Medulla oblongata (tissue), 1 donor: ENCODE measurements around the gene DNAI1.
"Not testable (repeated sequence)": the region's sequence is repeated elsewhere in the genome, so short reads cannot be mapped to it uniquely, and the experiment has no call there.

Experiments used
- DNase-seq: peaks from one replicate; pipeline ENCODE4 v3.0.0-alpha.2; 2015; ENCODE audit errors: extremely low spot score

Gene DNAI1

DNA sequence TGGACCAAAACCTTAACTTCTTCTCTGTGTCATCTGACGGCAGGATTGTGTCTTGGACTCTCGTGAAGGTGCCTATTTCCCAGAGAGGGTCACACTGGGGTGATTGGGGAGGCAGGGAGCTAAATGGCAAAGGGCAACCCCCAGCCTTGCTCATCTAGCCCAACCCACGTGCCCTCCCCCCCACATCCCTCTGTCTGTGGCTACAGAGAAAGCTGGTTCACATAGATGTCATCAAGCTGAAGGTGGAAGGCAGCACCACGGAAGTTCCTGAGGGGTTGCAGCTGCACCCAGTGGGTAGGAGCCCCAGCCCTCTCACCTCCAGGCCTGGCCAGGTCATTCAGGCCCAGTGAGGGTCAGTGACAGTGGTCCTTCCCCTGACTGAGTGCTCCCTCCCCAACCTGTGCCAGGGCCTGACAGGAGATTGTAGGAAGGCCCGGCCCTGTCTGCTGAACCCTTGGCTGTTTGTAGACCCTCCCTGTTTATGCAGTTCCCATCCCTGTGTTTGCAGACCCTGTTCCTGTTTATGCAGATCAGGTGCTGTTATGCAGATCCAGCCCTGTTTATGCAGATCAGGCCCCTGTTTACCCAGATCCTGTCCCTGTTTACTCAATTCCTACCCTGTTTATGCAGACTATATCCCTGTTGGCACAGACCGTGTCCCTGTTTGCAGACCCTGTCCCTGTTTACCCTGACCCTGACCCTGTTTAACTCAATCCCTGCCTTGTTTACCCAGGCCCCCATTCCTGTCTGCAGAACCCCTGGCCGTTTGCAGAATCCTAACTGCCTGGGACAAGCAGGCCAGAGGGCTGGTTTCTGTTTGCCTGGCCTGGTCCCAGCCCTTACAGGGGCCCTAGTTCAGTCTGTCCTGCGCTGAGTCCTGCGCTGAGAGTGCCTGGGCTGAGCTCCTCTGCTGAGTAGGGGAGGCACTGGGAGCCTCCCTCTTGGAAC, 53.8 kb downstream of the DNAI1 start:
- no peak for DNase-seq

GRCh38 chr9:34513567-34514214, 55.1 kb downstream of the DNAI1 start:
- DNase-seq, result peak; percentile 73

DNA sequence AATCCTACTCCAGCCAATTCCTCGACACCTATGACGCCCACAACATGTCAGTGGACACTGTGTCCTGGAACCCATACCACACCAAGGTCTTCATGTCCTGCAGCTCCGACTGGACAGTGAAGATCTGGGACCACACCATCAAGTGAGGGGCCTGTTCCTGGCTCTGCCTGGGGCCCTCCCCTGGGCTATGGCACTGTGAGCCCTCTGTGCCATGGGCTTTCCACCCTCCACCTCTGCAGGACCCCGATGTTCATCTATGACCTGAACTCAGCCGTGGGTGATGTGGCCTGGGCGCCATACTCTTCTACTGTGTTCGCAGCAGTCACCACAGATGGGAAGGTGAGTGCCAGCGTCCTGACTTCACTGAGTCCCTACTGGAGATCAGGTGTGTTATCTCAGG, 55.8 kb downstream of the DNAI1 start:
- DNase-seq, result no peak

DNA sequence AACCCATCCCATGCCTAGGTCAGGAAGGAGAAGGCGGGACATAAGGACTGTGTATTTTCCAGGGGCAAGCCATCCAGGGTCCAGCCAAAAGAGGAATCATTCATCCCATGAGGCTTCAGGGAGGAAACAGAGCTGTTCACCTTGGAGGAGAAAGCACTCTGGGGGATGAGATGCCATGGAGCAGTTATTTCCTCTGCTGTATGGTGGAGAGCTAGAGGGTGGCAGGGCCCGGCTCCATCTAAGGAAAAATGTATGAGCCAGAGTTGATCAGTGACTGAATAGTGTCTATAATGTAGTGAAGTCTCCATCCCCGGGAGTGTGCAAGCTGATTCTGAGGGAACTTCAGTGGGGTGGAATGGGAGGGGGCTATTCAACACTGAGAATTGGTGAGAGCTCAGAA, 56.2 kb downstream of the DNAI1 start:
- no peak for DNase-seq

DNA sequence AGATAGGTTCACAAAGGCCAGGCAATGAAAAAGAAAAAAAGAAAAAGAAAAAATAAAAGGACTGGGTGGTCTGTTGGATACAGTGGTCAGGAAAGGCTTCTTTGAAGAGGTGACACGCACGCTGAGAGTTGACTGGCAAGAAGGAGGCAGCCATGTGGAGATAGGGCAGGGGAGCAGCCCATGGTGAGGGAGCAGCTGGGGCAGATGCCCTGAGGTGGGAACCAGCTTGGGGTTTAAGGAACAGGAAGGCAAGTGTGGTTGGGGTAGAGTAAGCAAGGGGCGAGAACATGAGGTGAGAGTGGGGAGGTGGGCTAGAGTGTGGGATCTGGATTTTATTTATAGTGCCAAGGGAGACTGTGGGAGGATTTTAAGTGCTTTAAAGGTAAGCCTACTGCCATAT, 57.4 kb downstream of the DNAI1 start:
- no peak for DNase-seq

DNA sequence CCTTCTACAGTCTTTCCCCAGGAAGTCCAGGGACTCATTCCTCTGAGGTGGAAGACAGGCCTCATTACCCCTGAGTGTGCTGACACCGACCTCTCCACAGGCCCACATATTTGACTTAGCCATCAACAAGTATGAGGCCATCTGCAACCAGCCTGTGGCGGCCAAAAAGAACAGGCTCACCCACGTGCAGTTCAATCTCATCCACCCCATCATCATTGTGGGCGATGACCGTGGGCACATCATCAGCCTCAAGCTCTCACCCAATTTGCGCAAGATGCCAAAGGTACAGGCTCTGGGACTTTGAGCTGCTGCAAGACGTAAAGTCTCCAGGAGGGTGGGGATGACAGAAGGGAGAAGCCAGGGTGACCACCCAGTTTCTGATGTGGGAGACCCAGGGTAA, 58.6 kb downstream of the DNAI1 start:
- DNase-seq, result no peak

- DNase-seq, result no peak
Measured at GRCh38 chr9:34518110-34518616, 59.6 kb downstream of the DNAI1 start.

- DNase-seq, result no peak
Measured at GRCh38 chr9:34518896-34519295, 60.3 kb downstream of the DNAI1 start.

- DNase-seq, result no peak
Measured at GRCh38 chr9:34519321-34520020, 60.9 kb downstream of the DNAI1 start.

- DNase-seq, result no peak
Measured at GRCh38 chr9:34520096-34520495, 61.5 kb downstream of the DNAI1 start.

DNA sequence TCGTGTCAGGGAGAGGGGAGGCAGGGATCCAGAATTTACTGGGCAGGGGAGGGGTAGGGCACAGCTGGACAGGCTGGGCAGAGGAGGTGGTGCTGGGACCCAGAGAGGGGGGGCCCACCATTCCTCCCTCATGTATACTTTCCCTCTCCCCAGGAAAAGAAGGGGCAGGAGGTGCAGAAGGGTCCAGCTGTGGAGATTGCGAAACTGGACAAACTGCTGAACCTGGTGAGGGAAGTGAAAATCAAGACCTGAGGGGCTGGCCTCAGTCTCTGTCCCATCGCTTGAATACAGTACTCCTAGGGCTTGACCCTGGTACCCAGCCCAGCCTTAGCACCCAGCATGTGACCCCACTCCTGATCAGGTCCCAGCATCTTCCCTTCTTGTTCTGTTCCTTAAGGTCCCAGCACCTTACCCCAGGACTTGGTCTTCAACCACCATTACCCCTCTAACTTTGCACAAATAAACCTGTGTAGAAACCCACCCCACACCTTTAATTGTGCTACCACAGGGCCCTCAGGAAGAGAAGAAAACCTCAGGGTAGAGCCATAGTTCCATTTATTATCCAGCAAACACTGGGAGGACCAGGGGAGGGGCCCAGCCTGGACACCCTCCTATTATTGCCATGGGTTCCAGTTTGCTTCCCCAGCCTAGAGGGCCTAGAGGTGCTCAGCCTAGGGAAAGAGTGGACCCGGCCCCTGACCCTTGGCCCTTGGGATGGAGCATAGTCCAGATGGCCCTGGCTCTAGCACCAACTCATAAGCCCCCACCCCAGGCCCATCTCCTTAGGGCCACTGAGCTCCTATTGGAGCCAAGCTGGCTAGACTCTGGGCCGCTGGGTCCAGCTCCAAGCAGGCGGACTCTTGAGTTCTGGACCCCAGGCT, 62.1 kb downstream of the DNAI1 start:
- no peak for DNase-seq

DNA sequence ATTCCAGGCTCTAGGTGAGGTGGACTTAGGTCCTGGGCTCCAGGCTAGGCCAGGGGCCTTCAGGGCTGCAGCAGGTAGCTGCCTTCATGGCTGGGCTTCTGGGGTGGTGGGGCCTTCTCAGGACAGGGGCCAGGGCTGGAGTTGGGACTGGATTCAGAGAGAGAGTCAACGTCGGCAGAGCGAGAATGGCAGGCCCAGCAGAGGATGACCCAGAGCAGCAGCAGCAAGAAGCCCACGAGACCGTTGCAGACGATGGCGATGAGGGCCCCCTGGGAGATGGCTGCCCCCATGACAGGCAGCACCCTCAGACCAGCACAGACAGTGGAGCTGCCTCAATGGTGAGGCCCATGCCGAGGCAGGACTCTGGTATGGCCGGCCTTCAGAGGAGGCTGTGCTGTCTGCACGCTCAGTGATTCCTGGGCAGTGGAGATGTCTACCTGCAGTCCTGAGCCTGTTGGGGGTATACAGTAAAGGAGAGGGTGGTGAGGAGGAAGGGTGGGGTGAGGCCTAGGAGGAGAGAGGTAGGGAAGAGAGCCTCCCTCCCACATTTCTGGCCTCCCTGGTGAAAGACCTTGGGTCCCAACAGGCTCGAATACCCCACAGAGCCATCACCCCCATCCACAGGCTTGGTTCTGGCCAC, 62.9 kb downstream of the DNAI1 start:
- DNase-seq, result no peak

DNA sequence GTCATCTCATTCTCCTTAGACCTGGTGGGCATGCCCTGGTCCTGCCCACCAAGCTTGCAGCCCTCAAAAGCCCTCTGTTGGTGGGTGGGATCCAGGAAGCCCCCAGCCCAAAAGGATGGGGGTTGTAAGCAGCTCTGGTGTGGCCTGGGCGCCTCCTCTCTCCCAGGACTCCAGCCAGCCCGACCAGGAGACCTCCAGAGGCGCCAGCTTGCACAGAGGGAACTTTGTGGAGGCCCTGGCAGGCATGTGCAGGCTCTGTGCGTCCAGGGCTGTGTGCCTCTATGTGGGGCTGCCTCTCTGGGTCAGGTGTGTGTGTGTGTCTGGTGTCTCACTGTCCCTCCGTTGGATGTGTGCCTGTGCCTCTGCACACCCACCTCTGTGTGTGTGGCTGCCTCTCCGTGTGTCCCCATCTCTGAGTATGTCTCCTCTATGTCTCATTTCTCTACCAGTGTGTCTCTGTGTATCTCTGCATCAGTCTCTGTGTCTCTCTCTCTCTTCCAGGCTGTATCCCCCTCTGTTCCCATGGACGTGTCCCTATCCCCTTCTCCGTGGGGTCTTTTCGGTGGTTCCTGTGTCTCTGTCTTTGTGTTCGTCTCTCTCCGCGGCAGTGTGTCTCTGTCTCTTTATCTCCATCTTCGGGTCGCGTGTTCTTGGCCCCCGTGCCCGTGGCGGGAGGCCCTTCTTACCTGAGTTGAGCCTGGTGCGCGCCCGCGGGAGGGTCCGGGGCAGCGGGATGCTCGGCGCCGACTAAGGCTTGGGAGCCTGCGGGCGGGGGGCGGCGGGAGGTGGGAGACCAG, 63.7 kb downstream of the DNAI1 start:
- peak; percentile 72 for DNase-seq

DNA sequence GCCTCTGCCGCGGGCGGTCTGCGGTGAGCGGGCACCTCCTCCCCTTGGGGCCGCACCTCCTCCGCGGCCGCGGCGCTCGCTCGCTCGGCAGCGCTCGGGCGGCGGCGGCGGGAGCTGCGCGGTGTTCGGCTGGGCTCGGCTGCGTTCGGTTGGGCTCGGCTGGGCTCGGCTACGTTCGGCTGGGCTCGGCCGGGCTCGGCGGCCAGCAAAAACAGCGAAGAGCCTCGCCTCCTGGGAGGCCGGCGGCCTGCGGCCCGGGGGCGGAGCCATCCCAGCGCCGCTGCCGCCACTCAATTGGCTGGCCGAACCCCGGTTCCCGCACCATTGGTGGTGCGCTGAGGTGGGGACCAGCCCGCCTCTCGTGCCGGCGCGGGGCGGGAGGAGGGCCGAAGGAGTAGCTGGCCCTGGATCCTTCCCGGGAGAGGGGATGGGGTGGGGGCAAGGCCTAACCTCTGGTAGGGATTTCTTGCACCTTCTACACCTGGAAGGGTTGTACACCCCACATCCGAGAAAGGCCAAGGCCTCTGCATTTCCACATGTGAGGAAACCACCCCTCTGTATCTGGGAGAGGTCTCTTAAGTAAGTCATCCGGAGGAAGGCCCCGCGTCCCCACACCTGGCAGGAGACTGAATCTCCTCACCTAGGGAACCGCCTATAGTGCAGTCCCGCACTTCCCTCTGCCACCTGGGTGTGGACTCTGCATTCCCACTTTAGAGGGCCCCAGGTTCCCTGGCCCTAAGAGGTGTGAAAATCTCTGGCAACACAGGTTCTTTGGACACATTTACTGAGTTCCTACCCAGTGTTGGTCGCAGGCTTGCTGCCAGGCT, 64.6 kb downstream of the DNAI1 start, which contains the start of gene ENHO:
TSS of gene ENHO (minus strand) at position 20 of the 827 bp plus-strand sequence. CDS start 1,295 bp downstream, outside the sequence.
- peak; percentile 90 for DNase-seq

DNA sequence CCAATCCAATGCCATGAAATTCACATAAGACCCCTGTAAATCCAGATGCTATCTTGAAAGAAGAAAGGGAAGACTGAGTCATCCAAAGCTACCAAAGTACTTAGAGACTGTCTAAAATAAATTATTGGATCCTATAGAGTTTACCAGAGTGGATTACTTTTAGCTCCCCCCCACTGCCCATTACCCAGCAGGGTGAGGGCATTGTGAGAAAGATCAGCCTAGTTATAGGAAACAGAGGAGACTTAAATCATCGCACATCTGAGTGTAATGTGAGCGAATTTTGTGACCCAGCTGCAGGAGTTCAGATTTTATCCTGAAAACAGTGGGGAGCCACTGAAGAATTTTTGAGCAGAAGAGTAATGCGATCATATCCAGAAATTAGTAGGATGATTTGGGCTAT, 65.7 kb downstream of the DNAI1 start:
- DNase-seq, result no peak

- no peak for DNase-seq
Measured at GRCh38 chr9:34526026-34526425, 67.4 kb downstream of the DNAI1 start.

GRCh38 chr9:34532041-34532440, 73.4 kb downstream of the DNAI1 start:
- DNase-seq, result not testable (repeated sequence)

GRCh38 chr9:34536685-34537084, 78.1 kb downstream of the DNAI1 start:
- DNase-seq, result no peak

DNA sequence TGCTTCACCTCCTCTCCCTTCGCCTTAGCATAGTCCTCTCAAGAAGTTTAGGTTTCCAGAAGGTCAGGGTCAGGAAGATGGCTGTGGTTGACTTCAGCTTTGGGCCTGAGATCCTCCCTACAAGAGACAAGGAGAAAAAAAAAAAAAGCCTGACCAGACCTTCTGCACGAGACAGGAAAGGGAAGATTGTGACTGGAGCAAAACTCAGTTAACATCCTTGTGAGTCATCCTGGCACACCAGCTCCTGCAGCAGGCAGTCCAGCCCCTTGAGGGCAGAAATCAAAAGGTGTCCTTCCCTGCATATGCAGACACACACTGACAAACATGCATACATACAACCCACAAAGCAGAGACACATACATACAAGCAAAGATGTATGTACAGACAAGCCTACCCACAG, 82.2 kb downstream of the DNAI1 start:
- no peak for DNase-seq
